ENCODE measurements around the gene CAMTA1.

CAMTA1 gene

DNA sequence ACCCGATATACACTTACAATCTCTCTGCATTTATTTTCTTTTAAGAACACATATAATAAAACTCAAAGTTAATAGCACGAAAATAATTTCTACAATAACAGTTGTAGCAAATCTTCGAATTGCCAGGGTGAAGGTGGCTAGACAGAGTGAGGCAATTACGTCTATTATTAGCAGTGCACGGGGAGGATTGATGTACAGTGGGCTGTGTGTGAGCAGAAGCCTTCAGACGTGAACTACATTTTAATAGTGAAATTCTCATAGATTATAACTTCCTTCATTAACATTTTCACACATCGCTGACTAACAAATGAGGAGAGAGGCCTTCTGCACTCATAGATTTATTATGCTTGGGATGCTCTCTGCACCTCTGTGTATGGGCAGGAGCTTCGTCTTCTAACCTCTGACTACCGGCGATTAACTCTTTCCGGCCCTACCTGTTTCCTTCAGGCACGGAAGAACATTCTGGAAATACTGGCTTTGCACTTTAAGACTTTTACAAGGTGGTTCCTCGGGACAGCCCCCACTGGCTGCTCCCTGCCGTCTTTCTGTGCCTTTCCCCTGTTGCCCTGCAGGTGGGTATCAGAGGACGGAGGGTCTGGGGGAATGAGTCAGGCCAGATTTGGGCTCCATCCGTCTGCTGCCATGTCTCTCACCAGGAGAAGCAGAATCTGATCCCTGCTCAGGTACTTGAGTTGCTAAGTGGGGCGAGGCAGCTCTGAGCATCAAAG, 200.5 kb downstream of the CAMTA1 start:
- no peaks in the 10 kb centered on the region for H3K79me2 ChIP-seq (ENCODE audit: insufficient read depth, low read length)
- no peak overlapping the region for H3K9ac ChIP-seq (ENCODE audit: low read depth, low read length)
- no peaks in the 10 kb centered on the region for H4K20me1 ChIP-seq (ENCODE audit: insufficient read depth, low read length)
- DNase-seq (no peak), ATAC-seq (ENCODE audit: insufficient read depth, low read depth) (no peak)
- TF ChIP-seq, protein P1, sequence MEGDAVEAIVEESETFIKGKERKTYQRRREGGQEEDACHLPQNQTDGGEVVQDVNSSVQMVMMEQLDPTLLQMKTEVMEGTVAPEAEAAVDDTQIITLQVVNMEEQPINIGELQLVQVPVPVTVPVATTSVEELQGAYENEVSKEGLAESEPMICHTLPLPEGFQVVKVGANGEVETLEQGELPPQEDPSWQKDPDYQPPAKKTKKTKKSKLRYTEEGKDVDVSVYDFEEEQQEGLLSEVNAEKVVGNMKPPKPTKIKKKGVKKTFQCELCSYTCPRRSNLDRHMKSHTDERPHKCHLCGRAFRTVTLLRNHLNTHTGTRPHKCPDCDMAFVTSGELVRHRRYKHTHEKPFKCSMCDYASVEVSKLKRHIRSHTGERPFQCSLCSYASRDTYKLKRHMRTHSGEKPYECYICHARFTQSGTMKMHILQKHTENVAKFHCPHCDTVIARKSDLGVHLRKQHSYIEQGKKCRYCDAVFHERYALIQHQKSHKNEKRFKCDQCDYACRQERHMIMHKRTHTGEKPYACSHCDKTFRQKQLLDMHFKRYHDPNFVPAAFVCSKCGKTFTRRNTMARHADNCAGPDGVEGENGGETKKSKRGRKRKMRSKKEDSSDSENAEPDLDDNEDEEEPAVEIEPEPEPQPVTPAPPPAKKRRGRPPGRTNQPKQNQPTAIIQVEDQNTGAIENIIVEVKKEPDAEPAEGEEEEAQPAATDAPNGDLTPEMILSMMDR (IDR thresholded peaks at IDR 0.05; ENCODE audit: borderline replicate concordance, extremely low read depth, low read length, poor library complexity, severe bottlenecking): no peak
- no peak for TF ChIP-seq EZH2 (IDR thresholded peaks at IDR 0.05; ENCODE audit: borderline replicate concordance, low read depth, low read length, severe bottlenecking)
- H3K4me2 ChIP-seq (ENCODE audit: insufficient read depth, low read length): no peak overlapping the region
- H3K36me3 ChIP-seq (ENCODE audit: insufficient read depth, low read length): no peaks in the 10 kb centered on the region
- no peaks in the 10 kb centered on the region for H3K27me3 ChIP-seq (ENCODE audit: insufficient read depth, low read length, poor library complexity)
- H3K9me3 ChIP-seq (ENCODE audit: insufficient read depth, low read length, severe bottlenecking): no peaks in the 10 kb centered on the region
- H2AFZ ChIP-seq (ENCODE audit: low read depth, low read length): no peak overlapping the region
- no peak overlapping the region for H3K4me3 ChIP-seq (ENCODE audit: low read depth in 1 of 2, low read length in 2 of 2)
- H3K27ac ChIP-seq (ENCODE audit: low read length): no peak overlapping the region
- H3K4me1 ChIP-seq (ENCODE audit: insufficient read depth, low read length): no peaks in the 10 kb centered on the region

DNA sequence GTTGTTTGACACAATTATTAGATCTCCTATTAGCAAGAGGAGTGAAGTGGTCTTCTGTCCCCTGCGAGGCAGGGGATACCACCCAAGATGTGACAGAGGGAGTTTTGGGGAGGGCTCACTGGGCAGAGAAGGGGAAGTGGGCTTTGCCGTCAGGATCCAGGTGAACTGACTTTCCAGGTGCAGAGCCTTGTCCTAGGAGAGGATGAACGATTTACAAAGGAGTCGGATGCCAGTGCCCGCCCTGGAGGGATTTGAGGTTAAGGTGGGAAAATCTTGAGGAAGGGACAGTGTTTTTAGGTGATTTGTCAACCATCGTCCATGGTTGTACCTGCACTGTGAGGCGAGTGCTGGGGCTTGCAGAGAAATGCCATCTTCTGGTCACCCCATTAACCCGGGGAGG, 201.0 kb downstream of the CAMTA1 start:
- H3K4me1 ChIP-seq (ENCODE audit: insufficient read depth, low read length): no peaks in the 10 kb centered on the region
- H3K4me3 ChIP-seq (ENCODE audit: low read depth in 1 of 2, low read length in 2 of 2): no peak overlapping the region
- H3K36me3 ChIP-seq (ENCODE audit: insufficient read depth, low read length): no peaks in the 10 kb centered on the region
- no peak overlapping the region for H3K27ac ChIP-seq (ENCODE audit: low read length)
- TF ChIP-seq, protein P1 (IDR thresholded peaks at IDR 0.05; ENCODE audit: borderline replicate concordance, extremely low read depth, low read length, poor library complexity, severe bottlenecking): no peak
- no peak for TF ChIP-seq EZH2 (IDR thresholded peaks at IDR 0.05; ENCODE audit: borderline replicate concordance, low read depth, low read length, severe bottlenecking)
- ATAC-seq (ENCODE audit: insufficient read depth, low read depth) (no peak), DNase-seq (no peak)
- no peaks in the 10 kb centered on the region for H3K79me2 ChIP-seq (ENCODE audit: insufficient read depth, low read length)
- H3K9ac ChIP-seq (ENCODE audit: low read depth, low read length): no peak overlapping the region
- no peaks in the 10 kb centered on the region for H4K20me1 ChIP-seq (ENCODE audit: insufficient read depth, low read length)
- no peak overlapping the region for H3K4me2 ChIP-seq (ENCODE audit: insufficient read depth, low read length)
- H3K9me3 ChIP-seq (ENCODE audit: insufficient read depth, low read length, severe bottlenecking): no peaks in the 10 kb centered on the region
- H3K27me3 ChIP-seq (ENCODE audit: insufficient read depth, low read length, poor library complexity): no peaks in the 10 kb centered on the region
- H2AFZ ChIP-seq (ENCODE audit: low read depth, low read length): no peak overlapping the region

DNA sequence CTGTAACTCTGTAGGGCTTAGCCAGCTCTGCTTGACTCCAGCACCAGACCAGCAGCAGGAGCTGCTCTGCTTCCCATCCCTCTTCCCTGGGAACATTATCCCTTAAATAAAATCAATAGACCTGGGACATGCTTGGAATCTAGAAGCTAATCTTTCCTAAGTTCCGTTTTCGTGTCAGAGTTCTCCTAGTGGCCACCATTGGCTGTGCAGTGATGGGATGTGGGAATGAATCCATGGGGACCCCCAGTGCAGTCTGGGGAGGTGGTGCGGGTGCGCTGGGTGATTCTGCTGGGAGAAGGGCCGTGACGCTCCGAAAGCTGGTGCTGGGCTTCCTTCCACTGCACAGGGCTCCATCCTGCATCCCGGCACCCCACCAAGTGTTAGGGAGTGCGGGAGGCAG, 202.7 kb downstream of the CAMTA1 start:
- Histone ChIP-seq H2AFZ (ENCODE audit: low read depth, low read length) (no peak overlapping the region), H3K4me3 (ENCODE audit: low read depth in 1 of 2, low read length in 2 of 2) (no peak overlapping the region), H3K4me2 (ENCODE audit: insufficient read depth, low read length) (no peak overlapping the region), H3K9ac (ENCODE audit: low read depth, low read length) (no peak overlapping the region), H3K4me1 (ENCODE audit: insufficient read depth, low read length) (no peaks in the 10 kb centered on the region), H3K36me3 (ENCODE audit: insufficient read depth, low read length) (no peaks in the 10 kb centered on the region), H3K27ac (ENCODE audit: low read length) (no peak overlapping the region), H3K9me3 (ENCODE audit: insufficient read depth, low read length, severe bottlenecking) (no peaks in the 10 kb centered on the region), H4K20me1 (ENCODE audit: insufficient read depth, low read length) (no peaks in the 10 kb centered on the region), H3K79me2 (ENCODE audit: insufficient read depth, low read length) (no peaks in the 10 kb centered on the region), H3K27me3 (ENCODE audit: insufficient read depth, low read length, poor library complexity) (no peaks in the 10 kb centered on the region)
- ATAC-seq (ENCODE audit: insufficient read depth, low read depth) (no peak), DNase-seq (no peak)
- TF ChIP-seq, protein P1 (IDR thresholded peaks at IDR 0.05; ENCODE audit: borderline replicate concordance, extremely low read depth, low read length, poor library complexity, severe bottlenecking): peak; percentile 24
- TF ChIP-seq EZH2 (IDR thresholded peaks at IDR 0.05; ENCODE audit: borderline replicate concordance, low read depth, low read length, severe bottlenecking): no peak

Data from DND-41 (cell line).